Umbilical cord (tissue), 2 donors: Measurements from ENCODE around the gene WDR5B. TPM values are rescaled to one million over a fixed set of nuclear protein-coding genes. Genes with fewer than 3 reads are reported as not detected.
A peak's percentile ranks its signal among the peaks of the same experiment; 100 is the strongest.
"Not testable (repeated sequence)": the region's sequence is repeated elsewhere in the genome, so short reads cannot be mapped to it uniquely, and the experiment has no call there.

Experiments
- DNase-seq: peaks from one replicate; pipeline ENCODE4 v3.0.0-alpha.2; 2015; ENCODE audit warnings: low spot score
- total RNA-seq: library from RNA; depleted of rRNA; stranded (reverse); fragments of >200 nt; gene quantifications from one replicate; pipeline ENCODE4 v1.2.3, GENCODE V29; 2014; ENCODE audit warnings: low replicate concordance; ENCODE audit not compliant: insufficient read depth

Gene WDR5B
- 6.0 TPM for total RNA-seq

DNA sequence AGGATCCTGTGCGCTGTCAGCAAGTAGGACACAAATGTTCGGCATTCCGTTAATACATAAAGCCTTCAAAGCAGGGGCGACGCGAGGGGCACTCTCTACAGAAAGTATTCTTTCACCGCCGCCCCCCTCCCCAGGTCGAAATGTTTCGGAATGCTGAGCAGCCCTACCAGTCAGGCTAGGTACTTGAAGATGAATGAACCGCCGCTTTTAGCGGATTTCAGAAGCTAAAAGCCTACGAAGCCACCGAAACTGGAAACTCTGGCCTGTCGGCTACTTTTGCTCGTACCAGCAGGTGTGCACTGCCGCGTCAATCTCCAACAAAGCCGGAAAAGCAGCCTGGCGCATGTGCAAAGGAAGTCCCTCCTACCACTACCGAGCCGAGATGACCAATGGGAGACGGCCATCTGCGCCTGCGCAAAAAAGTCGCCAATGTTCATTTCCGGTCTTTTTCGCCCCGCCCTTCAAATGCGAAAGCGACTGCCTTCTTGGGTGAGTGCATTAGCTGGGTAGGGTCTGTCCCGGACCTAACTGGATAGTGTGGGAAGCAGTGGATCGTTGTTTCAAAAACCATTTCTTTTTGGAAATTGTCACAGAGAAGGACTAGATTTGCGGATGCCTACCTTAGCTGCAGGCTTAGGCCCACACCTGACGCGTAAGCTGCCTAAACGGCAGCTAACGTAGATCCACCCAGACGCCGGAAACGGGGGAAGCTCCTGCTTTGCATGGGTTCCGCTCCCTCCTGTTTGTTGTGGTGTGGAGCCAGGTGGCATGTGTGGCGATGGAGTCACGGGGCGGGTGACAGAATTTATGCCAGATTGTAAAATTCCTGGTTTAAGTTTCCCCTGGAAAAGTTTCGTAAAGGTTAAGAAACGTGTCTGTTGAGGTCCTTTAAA is at the start of gene WDR5B:
Gene WDR5B, minus strand, starts transcription at position 301 of the 893 bp plus-strand sequence. CDS start 534 bp downstream, outside the sequence.
- peak; percentile 99 for DNase-seq

DNA sequence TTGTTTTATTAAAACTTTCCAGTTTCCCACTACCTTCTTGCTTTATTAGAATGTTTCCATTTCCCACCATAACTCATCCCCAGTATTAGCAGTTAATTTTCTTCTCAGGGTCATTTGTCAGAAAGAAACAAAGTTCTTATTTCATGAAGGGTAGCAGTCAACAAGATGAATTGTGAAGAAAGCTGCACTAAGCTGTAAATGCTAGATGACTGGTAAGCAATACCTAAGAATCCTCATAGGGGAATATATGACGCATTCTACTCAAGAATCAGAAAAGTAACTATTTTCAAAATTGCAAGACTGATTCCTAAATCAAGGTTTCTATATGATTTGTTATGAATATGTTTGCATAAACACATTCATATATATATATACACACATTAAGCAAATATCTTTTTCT is 48.8 kb upstream of the WDR5B start:
- no peak for DNase-seq

DNA sequence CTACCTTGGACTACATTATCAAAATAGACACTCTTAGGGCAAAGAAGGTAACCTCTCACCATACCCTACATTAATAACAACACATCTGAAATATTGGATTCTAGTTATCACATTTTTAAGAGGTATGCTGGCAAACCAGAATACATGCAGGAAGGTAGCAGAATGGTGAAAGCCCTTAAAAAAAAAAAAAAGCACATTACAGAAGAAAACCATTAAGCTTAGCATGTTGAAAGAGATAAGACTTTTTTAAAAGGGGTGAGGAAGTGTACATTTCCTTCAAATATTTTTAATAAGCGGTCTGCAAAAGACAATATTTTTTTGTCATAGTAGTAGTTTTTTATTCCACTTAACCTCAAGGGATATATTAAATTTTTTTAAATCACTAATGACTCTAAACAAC is 46.5 kb upstream of the WDR5B start:
- no peak for DNase-seq

DNA sequence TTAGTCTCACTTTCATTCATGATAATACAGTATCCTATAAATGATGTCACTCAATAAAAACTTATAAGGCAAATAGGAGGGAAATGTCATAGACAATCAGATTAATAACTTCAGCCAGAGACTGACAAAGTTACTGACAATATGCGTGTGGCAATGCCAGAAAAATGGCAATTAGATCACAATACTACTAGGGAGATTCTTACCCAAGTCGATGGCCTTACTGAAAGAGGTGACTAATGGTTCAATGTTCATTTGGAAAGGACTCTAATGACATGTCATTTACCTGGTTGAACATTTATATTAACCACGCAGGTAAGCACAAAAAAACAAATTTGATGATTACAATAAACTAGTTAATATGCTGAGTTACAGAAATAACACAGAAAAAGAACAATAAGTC is 45.9 kb upstream of the WDR5B start:
- DNase-seq = no peak

DNA sequence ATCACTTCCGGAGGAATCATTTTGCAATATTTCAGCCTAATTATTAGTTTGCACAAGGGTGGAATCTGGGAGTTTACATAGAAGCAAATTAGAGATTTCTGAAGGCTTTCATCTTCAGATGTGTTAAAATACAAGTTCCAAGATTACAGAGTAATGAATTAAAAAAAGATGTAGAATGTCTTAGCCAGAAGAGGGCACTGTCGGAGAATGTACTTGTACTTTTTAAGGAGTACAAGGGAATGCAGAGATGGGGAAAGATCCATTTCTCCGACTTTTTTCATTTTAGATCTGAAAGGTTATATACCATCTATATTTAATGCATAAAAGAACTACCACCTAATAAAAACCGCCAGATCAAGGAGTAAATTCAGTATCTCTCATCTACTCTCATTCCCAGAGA is 43.1 kb upstream of the WDR5B start:
- DNase-seq = peak; percentile 22

DNA sequence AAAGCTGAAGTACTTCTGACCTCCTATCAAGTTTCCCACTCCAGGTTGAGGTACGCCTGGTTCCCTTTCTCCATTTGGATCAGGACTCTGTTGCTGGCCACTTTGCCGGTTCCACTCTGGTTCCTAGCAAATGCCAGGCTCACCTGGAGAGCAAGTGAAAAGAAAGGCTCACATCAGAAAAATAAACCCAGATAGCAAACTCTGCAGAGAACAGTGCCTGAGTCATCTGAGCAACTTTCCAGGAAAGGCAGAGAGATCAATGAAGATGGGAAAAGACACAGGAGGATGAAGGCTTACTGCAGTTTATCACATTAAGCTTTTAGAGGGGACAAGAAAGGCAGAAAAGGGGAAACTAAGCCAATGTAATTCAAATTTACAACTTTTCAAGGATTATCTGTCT is 41.8 kb upstream of the WDR5B start:
- DNase-seq = no peak

DNA sequence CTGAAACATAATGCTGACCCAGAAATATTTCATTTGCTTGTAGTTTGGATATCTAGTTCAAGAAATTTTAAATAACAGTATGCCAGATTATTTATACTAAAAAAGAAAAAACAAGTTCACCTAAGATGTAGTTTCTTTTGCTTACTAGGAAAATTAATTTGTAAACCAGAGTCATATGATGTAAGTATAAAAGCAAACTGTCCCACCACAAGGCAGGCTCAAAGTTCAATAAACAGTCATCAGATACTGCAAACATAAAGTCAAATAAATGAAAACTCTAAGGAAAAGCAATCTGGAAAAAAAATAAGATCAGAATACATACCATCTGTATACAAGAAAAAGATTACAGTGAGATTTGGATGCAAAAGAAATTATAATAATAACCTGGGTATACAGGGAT is 40.2 kb upstream of the WDR5B start:
- DNase-seq = no peak

DNA sequence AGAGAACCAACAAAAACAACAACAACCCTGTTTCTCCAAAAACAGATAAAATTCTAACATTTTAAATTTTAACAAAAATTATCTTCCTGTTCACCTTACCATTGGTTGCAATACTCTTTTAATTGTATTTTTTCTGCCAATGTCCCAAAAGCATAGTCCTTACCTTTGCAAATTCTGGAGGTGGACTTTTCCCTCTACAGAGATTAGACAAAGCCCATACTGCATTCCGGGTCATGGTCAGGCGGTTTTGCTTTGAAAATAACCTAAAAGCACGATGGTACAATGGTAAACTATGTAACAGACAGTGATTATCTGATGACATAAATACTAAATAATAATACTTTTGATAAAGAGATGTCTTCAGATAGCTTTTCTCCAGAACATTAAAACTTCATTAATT is 35.5 kb upstream of the WDR5B start:
- DNase-seq = no peak

DNA sequence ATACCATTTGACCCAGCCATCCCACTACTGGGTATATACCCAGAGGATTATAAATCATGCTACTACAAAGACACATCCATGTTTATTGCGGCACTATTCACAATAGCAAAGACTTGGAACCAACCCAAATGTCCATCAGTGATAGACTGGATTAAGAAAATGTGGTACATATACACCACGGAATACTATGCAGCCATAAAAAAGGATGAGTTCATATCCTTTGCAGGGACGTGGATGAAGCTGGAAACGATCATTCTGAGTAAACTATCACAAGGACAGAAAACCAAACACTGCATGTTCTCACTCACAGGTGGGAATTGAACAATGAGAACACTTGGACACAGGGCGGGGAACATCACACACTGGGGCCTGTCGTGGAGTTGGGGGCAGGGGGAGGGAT is 32.4 kb upstream of the WDR5B start:
- not testable (repeated sequence) for DNase-seq

DNA sequence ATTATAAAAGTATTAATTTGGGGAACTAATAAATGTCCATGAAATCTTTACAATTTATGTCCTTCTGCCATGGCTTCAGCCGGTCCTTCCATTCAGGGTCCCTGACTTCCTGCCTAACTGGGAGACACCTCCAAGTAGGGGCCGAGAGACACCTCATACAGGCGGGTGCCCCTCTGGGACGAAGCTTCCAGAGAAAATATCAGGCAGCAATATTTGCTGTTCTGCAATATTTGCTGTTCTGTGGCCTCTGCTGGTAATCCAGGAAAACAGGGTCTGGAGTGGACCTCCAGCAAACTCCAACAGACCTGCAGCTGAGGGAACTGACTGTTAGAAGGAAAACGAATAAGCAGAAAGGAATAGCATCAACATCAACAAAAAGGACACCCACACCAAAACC is 28.6 kb upstream of the WDR5B start:
- not testable (repeated sequence) for DNase-seq

DNA sequence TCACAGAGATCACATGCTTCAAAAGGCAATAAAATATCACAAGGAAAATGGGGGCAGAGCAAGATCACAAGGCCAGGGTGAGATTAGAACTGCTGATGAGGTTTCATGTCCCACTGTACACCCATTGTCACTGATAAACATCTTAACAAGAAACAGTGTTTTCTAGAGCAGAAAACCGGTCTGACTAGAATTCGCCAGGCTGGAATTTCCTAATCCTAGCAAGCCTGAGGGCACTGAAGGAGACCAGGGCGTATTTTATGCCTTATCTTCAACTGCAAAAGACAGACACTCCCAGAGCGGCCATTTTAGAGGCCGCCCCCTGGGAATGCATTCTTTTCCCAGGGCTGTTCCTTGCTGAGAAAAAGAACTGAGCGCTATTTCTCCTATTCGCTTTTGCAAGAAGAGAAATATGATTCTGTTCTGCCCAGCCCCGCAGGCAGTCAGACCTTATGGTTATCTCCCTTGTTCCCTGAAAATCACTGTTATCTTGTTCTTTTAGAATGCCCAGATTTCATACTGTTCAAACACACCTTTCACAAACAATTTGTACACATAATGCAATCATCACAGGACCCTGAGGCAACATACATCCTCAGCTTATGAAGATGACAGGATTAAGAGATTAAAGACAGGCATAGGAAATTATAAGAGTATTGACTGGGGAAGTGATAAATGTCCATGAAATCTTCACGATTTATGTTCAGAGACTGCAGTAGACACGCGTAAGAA is 28.1 kb upstream of the WDR5B start:
- peak; percentile 8 for DNase-seq

DNA sequence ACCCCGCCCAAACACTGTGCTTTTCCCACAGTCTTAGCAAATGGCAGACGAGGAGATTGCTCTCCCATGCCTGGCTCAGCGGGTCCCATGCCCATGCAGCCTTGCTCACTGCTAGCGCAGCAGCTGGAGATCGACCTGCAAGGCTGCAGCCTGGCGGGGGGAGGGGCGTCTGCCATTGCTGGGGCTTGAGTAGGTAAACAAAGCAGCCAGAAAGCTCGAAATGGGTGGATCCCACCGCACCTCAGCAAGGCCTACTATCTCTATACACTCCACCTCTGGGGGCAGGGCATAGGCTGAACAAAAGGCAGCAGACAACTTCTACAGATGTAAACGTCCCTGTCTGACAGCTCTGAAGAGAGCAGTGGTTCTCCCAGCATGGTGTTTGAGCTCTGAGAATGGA is 27.2 kb upstream of the WDR5B start:
- DNase-seq = no peak

DNA sequence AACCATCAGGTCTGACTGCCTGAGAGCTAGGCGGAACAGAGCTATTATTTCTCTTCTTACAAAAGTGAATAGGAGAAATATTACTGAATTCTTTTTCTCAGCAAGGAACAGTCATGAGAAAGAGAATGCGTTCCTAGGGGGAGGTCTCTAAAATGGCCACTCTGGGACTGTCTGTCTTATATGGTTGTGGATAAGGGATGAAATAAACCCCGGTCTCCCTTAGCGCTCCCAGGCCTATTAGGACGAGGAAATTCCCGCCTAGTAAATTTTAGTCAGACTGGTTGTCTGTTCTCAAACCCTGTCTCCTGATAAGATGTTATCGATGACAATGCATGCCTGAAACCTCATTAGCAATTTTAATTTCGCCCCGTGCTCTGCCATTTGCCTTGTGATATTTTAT is 20.1 kb upstream of the WDR5B start:
- DNase-seq = no peak

DNA sequence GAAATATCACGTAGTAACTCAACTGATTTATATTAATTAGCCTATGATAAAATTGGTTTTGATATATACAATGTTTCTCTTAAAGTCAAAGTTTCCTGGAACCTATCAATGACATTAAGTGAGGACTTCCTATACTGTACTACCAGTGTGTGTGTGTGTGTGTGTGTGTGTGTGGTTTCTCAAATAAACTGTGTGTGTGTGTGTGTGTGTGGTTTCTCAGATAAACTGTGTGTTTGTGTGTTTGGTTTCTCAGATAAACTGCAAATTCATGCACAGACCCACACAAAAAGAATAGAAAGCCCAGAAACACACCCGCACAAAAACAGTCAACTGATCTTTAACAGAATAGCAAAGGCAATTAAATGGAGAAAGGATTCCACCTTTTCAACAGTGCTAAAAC is 14.5 kb upstream of the WDR5B start:
- no peak for DNase-seq

DNA sequence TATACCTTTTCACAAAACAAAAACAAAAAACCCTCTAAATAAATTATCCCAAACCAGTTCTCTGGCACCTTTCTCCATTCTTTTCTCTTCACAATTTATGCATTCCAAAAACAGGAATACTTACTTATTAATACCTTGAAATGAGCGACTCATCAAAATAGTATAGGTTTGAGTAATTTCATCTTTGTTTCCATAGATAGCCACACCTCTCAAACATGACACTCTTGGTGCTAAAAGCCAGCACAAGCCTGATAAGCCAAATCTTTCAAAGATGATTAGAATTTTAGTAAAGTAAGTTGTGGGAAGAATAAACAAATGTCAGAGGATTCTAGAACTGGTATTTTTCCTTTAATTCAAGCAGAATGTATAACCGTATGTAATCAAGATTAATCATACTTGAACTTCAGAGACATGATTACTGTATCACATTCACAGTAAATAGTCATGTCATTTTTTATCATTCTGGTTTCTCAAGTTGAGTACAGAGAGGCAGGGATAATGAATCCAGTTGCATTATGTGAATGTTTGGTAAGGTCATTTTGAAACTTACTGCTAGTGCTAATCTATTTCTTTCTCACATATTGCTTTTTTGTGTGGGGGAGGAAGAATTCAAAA is 12.1 kb upstream of the WDR5B start:
- no peak for DNase-seq

DNA sequence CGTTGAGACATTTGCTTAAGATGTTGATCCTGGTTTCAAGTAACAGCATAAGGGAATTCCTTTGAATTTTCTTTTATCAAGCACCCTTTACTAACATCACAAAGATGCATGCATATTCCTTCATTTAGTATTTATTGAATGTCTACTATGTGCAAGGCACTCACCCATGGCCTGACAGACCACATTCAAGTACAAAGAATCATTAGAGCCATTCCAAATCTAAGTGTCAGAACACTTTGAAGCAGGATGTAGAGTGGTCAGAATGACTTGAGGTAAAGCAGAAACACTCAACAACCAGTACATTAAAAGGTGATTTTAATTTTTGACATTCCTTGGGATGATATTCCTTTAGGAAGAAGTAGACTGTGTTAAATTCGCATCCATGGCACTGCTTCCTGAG is 6.0 kb upstream of the WDR5B start:
- no peak for DNase-seq

DNA sequence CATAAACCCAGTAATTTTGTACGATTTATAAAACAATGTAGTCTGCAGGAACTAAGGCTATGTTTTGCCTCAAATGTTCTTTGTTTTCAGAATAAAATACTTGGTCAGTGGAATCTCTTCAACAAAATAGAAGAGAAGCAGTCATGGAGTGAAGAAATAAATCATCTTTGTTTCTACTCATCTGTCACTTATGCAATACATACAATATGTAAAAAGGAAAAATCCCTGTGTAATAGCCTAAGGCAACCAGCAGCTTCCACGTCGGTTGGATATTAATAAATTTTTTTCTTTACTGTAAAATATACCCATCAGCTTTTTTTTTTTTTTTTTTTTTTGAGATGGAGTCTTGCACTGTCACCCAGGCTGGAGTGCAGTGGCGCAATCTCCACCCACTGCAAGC is 5.2 kb upstream of the WDR5B start:
- no peak for DNase-seq

DNA sequence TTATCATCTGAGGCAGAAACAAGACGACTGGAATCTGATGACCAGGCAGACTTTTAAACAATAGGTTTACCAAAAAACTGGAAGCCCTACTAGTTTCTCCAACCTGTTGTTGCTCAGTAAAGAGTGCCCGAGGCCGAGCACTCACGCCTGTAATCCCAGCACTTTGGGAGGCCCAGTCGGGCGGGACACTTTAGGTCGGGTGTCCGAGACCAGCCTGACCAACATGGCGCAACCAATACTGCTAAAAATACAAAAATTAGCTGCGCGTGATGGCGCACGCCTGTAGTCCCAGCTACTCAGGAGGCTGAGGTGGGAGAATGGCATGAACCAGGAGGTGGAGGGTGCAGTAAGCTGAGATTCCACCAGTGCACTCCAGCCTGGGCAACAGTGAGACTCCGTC is 1.1 kb upstream of the WDR5B start:
- no peak for DNase-seq

DNA sequence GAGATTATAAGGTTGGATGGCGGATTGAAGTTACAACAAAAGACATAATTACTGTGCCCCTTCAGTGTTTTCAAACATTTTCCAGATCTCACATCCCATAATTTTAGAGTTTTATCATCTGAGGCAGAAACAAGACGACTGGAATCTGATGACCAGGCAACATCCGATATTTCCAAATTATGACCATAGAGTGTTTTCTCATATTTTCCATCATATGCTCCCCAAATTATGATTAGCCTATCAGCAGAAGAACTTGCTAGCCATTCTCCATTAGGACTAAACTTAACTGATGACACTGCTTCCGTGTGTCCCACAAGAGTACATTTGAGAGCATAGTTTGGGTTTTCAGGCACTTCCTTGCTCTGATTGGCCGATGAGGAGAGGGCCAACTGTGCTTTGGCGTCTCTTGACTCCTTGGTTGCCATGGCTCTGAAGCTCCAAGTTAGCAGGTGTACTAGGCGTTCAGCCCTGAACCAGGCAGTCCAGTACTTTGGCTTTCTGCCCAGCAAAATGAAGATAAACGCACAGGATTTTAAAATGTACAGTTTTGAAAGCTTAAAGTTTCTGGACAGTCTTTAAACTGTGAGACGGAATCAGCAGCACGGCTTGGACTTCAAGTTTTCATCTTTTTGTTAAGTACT is 638 bp downstream of the WDR5B start:
- DNase-seq = peak; percentile 44

DNA sequence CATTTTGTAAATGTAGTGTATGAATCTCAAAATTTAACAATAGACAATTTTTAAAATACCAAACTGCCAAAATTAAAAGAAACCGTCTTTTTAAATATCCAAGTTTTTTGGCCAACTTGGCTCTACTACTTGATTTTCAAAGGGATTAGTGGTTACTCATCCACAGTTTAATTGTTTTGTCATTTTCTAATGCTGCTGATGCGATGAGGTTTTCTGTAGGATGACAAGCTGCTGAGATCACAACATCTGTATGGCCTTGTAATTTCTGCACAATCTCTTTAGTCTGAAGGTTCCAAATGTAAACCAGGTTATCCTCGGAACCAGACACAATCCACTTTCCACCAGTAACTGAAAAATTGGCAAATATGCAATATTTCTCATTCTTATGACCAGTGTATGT is 1.5 kb downstream of the WDR5B start:
- DNase-seq = no peak

DNA sequence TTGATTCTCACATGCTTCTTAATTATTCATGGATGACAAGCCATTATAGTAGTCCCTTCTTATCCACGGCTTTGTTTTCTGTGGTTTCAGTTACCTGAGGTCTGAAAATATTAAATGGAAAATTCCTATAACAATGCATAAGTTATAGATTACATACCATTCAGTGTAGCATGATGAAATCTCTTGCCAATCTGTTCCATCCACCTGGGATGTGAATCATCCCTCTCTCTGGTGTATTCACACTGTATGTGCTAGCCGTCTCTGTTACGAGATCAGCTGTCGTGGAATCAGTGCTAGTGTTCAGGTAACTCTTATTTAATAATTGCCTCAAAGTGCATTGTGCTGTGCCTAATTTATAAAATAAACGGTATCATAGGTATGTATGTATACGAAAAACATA is 5.2 kb downstream of the WDR5B start:
- no peak for DNase-seq

DNA sequence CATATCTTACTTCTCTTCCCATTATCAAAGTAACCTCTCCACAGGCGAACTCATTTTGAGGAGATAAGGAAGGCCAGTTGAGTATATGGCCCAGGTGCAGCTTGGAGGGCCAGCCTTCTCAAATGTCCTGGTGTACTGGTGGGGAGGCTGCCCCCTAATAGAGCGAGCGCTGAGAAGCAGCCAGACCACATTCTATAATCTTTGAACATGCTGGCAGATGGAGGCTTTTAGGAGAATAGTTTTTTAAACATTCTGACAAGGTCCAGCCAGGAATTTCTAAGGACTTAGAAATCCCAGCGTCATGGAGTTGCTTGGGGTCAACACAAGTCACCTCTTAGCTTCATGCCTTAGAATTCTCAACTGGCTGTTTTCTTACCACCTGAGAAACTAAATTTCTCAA is 5.8 kb downstream of the WDR5B start:
- no peak for DNase-seq
